GM18858 (cell line): Measurements from ENCODE around the gene STRN4.

ENCODE experiments used
- ATAC-seq: cut with Tn5 transposase; IDR thresholded peaks from one replicate; pipeline ENCODE4 v1.9.1; 2021; ENCODE audit not compliant: unreplicated experiment

STRN4 gene

DNA sequence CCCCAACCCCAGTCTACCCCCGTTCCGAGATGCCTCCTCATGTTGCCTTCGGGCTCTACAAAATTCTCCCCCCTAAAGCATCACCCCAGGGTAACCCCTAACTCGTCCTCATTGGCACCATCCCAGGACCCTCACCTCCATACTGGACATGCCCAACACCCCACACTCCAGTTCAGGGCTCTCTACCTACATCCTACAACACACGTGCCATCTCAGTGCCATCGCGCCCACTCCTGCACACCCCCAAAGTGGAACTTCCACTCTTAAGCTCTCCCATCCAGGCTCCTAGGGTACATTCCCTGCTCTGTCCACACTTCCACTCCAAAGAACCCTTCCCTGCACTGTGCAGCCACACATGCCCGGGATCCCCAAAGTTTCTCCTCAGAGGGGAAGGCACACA, 1.2 kb downstream of the STRN4 start:
- ATAC-seq, result no peak

- ATAC-seq, result no peak
These were observed 2.1 kb downstream of the STRN4 start for GRCh38 chr19:46744005-46744691.

GRCh38 chr19:46742926-46743480, 3.2 kb downstream of the STRN4 start:
- ATAC-seq, result no peak

- no peak for ATAC-seq
These were observed 4.8 kb downstream of the STRN4 start for GRCh38 chr19:46741447-46741846.

DNA sequence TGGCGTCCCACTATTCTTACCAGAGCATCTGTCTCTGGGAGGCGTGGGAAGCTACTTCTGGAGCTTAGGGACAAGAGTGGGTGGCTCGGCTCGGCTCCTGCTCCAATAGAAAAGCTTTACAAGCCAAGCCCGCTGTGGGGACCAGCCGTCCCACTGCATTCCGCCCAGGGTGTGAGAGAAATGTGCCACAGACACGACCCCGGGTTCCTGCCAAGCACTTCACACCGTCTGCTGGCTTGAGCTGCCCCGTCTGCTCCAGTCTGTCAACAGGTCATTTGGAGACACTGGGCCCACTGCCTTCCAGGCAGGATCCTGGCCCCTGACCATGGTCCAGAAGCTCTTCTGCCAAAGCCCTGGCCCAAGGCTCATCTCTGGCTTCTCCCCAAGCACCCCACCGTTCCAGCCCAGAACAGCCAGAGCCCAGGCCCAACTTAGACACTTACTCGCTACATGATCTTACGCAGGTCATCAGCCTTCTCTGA, 6.9 kb downstream of the STRN4 start:
- ATAC-seq, result no peak

- ATAC-seq, result no peak
These were observed 8.5 kb downstream of the STRN4 start for GRCh38 chr19:46737761-46738171.

- no peak for ATAC-seq
These were observed 9.0 kb downstream of the STRN4 start for GRCh38 chr19:46737298-46737654.

GRCh38 chr19:46736531-46737297, 9.5 kb downstream of the STRN4 start:
- ATAC-seq, result no peak

DNA sequence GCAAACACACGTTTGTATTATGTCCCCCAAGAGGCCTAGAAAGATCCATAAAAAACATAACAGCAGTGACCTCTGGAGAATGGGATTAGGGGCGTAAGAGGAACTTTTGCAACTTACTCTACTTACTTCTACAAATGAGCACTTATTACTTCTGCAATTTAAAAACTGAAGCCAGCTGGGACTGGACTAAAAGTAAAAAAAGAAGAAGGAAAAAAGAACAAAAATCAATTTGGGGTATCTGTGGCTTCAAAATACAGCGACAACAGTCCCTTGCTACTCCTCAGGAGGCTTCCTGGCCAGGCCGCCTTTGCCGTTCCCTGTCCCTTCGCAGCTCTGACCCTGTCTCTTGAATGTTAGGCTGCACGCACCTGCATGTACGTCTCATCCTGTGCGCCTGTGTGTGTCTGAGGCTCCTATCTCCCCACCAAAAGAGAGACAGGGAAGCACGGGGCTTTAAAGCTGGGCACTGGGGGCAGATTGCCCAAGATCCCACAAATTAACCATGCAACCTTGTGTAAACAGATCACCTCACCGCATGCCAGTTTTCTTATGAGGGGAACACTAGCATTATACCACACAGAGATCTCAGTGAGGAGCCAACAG, 12.5 kb downstream of the STRN4 start:
- no peak for ATAC-seq

GRCh38 chr19:46732966-46733689, 13.1 kb downstream of the STRN4 start:
- ATAC-seq, result no peak

DNA sequence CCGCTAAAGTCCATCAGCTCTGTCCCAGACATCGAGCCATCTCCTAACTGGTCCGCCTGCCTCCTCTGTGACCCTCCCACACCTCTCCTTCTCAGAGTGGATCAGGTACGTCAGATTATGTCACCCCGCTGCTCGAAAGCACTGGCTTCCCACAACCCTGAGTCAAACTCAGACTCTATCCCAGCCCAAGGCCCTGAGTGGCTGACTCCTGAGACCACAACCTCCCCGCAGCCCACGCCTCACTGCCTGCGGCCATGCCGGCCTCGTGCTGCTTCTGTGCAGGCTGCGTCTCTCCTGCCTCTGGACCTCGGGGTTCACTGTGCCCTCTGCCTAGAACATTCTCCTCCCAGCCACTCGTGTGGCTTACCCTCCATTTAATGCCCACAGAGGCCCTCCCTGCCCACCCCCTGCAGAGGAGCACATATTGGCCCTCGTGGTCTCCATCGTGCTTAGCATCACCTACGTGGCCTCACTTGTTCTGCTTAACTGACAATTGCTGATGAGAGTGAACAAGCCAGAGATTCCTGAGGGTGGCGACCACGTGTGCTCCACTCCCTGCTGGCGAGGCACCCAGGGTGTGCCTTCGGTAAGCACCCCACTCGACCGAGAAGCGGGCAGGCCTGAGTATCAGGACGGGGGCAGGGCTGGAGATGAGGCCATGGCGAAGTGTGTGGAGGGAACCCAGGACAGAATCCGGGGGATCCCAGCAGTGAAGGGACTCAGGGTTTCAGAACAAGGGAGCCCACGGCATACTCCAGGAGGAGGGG, 13.9 kb downstream of the STRN4 start:
- ATAC-seq, result no peak

- ATAC-seq, result no peak
These were observed 14.7 kb downstream of the STRN4 start for GRCh38 chr19:46731584-46731983.

DNA sequence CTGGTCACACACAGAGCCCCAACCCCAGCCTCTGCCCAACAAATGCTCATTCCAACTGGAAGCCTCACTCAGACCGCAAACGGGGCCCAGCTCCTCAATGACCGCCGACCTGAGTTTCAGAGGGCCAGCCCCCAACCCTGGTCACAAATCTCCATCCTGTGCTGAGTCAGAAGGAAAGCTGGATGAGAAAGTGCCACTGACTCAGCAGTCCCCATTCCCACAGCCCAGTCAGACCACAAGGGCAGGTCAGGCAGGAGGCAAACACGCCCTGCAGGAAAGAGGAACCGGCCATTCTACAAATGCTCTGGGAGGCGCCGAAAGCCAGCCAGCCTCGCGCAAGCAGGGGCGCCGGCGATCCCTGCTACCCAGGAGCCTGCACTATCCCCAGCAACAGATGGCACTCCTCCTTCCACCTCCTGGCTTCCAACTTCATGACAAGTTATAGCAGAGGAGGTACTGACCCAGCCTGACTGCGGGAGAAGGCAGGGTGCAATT, 15.2 kb downstream of the STRN4 start:
- no peak for ATAC-seq

DNA sequence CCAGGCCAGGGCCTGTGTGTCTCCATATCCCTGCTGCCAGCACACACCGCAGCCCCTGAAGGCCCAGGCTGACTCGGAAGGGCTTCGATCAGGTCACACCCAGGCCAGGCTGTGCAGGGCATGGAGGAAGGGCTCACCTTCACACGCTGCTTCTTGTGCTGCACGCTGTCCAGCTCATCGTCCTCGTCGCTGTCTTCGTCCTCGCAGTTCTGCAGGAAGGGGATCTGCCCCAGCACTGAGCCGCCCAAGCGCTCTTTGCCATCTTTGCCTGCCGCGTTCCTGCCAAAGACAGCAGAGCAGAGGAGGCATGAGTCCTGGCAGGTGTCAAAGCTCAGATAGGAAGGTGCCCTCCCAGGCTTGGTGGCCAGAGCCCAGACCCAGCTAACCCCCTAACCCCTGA, 15.7 kb downstream of the STRN4 start:
- no peak for ATAC-seq

- no peak for ATAC-seq
These were observed 16.1 kb downstream of the STRN4 start for GRCh38 chr19:46730187-46730586.

- no peak for ATAC-seq
These were observed 16.6 kb downstream of the STRN4 start for GRCh38 chr19:46729696-46730095.

DNA sequence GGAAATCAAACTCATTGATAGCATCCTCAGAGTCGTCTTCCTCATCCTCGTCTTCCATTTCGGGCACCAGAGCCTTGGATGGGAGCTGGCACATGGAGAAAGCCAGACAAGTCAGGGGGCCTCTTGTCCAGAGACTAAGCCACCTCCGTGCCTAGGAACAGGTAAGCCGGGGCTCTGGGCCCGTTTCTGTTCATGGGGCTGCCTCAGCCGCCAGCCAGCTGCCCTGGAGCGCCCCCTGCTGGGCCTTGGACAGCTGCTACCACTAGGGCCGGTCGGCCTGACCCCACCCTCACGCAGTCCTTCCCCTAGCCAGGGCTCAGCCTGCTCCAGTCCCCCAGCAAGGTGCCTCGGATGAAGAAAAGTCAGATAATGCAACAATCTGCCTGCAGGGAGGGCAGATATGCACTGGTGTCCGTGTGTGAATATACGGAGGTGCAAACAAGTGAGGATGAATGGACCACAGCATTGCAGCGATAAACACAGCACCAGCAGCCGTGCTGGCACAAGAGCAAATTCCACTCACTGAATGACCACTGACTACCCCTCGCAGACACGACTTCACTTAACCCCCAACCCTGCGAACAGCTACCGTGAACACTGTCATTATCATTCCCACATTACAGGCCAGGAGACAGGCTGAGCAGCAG, 17.4 kb downstream of the STRN4 start:
- ATAC-seq, result no peak

- no peak for ATAC-seq
These were observed 18.0 kb downstream of the STRN4 start for GRCh38 chr19:46728208-46728607.

DNA sequence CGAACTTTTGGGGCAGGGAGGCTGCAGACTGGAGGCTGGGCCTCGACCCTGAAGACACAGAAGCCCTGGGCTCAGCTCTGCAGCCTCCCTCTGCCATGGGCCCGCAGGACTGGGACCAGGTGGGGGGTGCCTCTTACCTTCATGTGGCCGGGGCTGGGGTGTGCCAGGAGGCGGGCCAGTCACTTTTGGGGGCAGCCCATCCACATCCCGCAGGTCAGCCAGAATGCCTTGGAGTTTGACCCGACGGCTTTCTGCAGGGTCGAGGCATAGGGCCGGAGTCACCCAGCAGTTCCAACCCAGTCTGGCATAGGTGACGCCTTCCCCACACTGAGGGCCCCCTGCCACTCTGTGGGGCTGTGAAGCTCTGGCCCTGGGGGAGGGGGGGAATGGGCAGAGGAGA, 18.5 kb downstream of the STRN4 start:
- no peak for ATAC-seq
